Subcutaneous abdominal adipose tissue (tissue), 5 donors: Measurements from ENCODE around the gene ABCF2.
A peak's percentile ranks its signal among the peaks of the same experiment; 100 is the strongest.

ENCODE experiments used
- H3K27ac ChIP-seq: one replicate; pipeline ENCODE4 v1.7.0; 2013; ENCODE audit warnings: low read depth, mild to moderate bottlenecking, inconsistent platforms, low read length, moderate library complexity
- H3K27me3 ChIP-seq, 5 donors: one replicate each; pipeline ENCODE4 v1.7.0; 2013; ENCODE audit warnings: low read length in 5 of 5, inconsistent platforms in 1 of 5; ENCODE audit not compliant: control insufficient read depth in 5 of 5, insufficient read depth in 4 of 5
- H3K36me3 ChIP-seq, 5 donors: one replicate each; pipeline ENCODE4 v1.7.0; 2013; ENCODE audit warnings: low read length in 5 of 5; ENCODE audit not compliant: control insufficient read depth in 5 of 5, insufficient read depth in 5 of 5
- H3K4me1 ChIP-seq, 5 donors: one replicate each; pipeline ENCODE4 v1.7.0; 2013; ENCODE audit warnings: low read length in 5 of 5, mild to moderate bottlenecking in 3 of 5, moderate library complexity in 1 of 5; ENCODE audit not compliant: control insufficient read depth in 5 of 5, insufficient read depth in 5 of 5
- H3K4me3 ChIP-seq, 5 donors: one replicate each; pipeline ENCODE4 v1.7.0; 2013; ENCODE audit warnings: low read length in 5 of 5, low read depth in 1 of 5
- H3K9ac ChIP-seq, 5 donors: one replicate each; pipeline ENCODE4 v1.7.0; 2013; ENCODE audit warnings: low read length in 5 of 5, mild to moderate bottlenecking in 4 of 5, moderate library complexity in 3 of 5
- H3K9me3 ChIP-seq, 5 donors: one replicate each; pipeline ENCODE4 v1.7.0; 2013; ENCODE audit warnings: low read length in 5 of 5; ENCODE audit not compliant: control insufficient read depth in 5 of 5
- donor health status: healthy.
- donor health status: healthy.
- donor health status: healthy.
- donor health status: healthy.
- donor health status: healthy.

The ABCF2 gene

GRCh38 chr7:151228024-151228866 lies 1.2 kb upstream of the ABCF2 start:
- Histone ChIP-seq H3K36me3 (peaks cover 3 to 20% (median 17%) of the 10 kb centered on the region in 5 donors), H3K9me3 (no peaks in the 10 kb centered on the region), H3K27me3 (peaks cover 0 to 3% (median 0%) of the 10 kb centered on the region in 5 donors), H3K27ac (peak overlapping the region; percentile 59), H3K4me1 (peaks cover 13 to 40% (median 36%) of the 10 kb centered on the region in 5 donors), H3K9ac (peak overlapping the region in 4 of 5 donors; percentile 59 to 89 (median 77)), H3K4me3 (peak overlapping the region; percentile 74 to 97 (median 86))

- H3K27ac ChIP-seq: peak overlapping the region; percentile 59
- H3K9ac ChIP-seq: peak overlapping the region; percentile 78 to 94 (median 87)
- H3K4me1 ChIP-seq: peaks cover 10 to 24% (median 22%) of the 10 kb centered on the region in 5 donors
- no peaks in the 10 kb centered on the region for H3K9me3 ChIP-seq
- peaks cover 17 to 36% (median 33%) of the 10 kb centered on the region in 5 donors for H3K36me3 ChIP-seq
- peaks cover 0 to 3% (median 0%) of the 10 kb centered on the region in 5 donors for H3K27me3 ChIP-seq
- peak overlapping the region; percentile 74 to 94 (median 86) for H3K4me3 ChIP-seq
These were observed 488 bp downstream of the ABCF2 start for GRCh38 chr7:151226560-151226874.

GRCh38 chr7:151225948-151226510 lies 976 bp downstream of the ABCF2 start:
- H3K4me3 ChIP-seq: peak overlapping the region; percentile 74 to 94 (median 86)
- H3K9ac ChIP-seq: peak overlapping the region; percentile 78 to 94 (median 87)
- H3K4me1 ChIP-seq: peaks cover 10 to 23% (median 22%) of the 10 kb centered on the region in 5 donors
- H3K36me3 ChIP-seq: peaks cover 19 to 38% (median 36%) of the 10 kb centered on the region in 5 donors
- H3K27ac ChIP-seq: peak overlapping the region; percentile 59
- H3K27me3 ChIP-seq: peaks cover 0 to 3% (median 0%) of the 10 kb centered on the region in 5 donors
- H3K9me3 ChIP-seq: no peaks in the 10 kb centered on the region

GRCh38 chr7:151223728-151224127 lies 3.3 kb downstream of the ABCF2 start:
- H3K9me3 ChIP-seq: no peaks in the 10 kb centered on the region
- peaks cover 10 to 23% (median 22%) of the 10 kb centered on the region in 5 donors for H3K4me1 ChIP-seq
- H3K9ac ChIP-seq: no peak overlapping the region
- H3K36me3 ChIP-seq: peaks cover 19 to 60% (median 56%) of the 10 kb centered on the region in 5 donors
- no peak overlapping the region for H3K27ac ChIP-seq
- H3K4me3 ChIP-seq: no peak overlapping the region
- H3K27me3 ChIP-seq: peaks cover 0 to 3% (median 0%) of the 10 kb centered on the region in 5 donors

- Histone ChIP-seq H3K4me1 (no peaks in the 10 kb centered on the region), H3K9ac (no peak overlapping the region), H3K36me3 (peaks cover 25 to 95% (median 90%) of the 10 kb centered on the region in 5 donors), H3K9me3 (no peaks in the 10 kb centered on the region), H3K27me3 (no peaks in the 10 kb centered on the region), H3K27ac (no peak overlapping the region), H3K4me3 (no peak overlapping the region)
These were observed 8.8 kb downstream of the ABCF2 start for GRCh38 chr7:151218170-151218569.

- H3K27ac ChIP-seq: no peak overlapping the region
- H3K36me3 ChIP-seq: peaks cover 11 to 82% (median 74%) of the 10 kb centered on the region in 5 donors
- no peaks in the 10 kb centered on the region for H3K27me3 ChIP-seq
- H3K9ac ChIP-seq: no peak overlapping the region
- H3K4me1 ChIP-seq: no peaks in the 10 kb centered on the region
- H3K4me3 ChIP-seq: no peak overlapping the region
- no peaks in the 10 kb centered on the region for H3K9me3 ChIP-seq
These were observed 11.6 kb downstream of the ABCF2 start for GRCh38 chr7:151215396-151215795.

- Histone ChIP-seq H3K4me3 (no peak overlapping the region), H3K4me1 (no peaks in the 10 kb centered on the region), H3K27me3 (no peaks in the 10 kb centered on the region), H3K27ac (no peak overlapping the region), H3K36me3 (peaks cover 11 to 67% (median 61%) of the 10 kb centered on the region in 5 donors), H3K9me3 (no peaks in the 10 kb centered on the region), H3K9ac (no peak overlapping the region)
These were observed 13.2 kb downstream of the ABCF2 start for GRCh38 chr7:151213826-151214225.

- Histone ChIP-seq H3K9me3 (no peaks in the 10 kb centered on the region), H3K9ac (no peak overlapping the region), H3K36me3 (peaks cover 11 to 55% (median 49%) of the 10 kb centered on the region in 5 donors)
These were observed 14.4 kb downstream of the ABCF2 start for GRCh38 chr7:151212626-151213025.

GRCh38 chr7:151211155-151211772 lies 15.7 kb downstream of the ABCF2 start:
- Histone ChIP-seq H3K9me3 (no peaks in the 10 kb centered on the region), H3K27me3 (peaks cover 3 to 7% (median 5%) of the 10 kb centered on the region in 5 donors), H3K27ac (no peak overlapping the region), H3K4me1 (no peaks in the 10 kb centered on the region), H3K36me3 (peaks cover 8 to 42% (median 37%) of the 10 kb centered on the region in 5 donors), H3K9ac (no peak overlapping the region), H3K4me3 (no peak overlapping the region)

More at GRCh38 chr7:151212626-151213025, 14.4 kb downstream of the ABCF2 start:
- Histone ChIP-seq H3K4me1 (no peaks in the 10 kb centered on the region), H3K4me3 (no peak overlapping the region), H3K27ac (no peak overlapping the region), H3K27me3 (peaks cover 0 to 2% (median 0%) of the 10 kb centered on the region in 5 donors)
